Brain microvascular endothelial cell (primary cell): ENCODE data around the gene SLC15A2.

Experiments
- DNase-seq: peaks from one replicate; pipeline ENCODE4 v3.0.0-alpha.2; 2020
- H3K27ac ChIP-seq: fragments of 250-450 bp; sonication (Bioruptor Pico); 2 replicates; pipeline ENCODE4 v1.5.1; 2020; ENCODE audit warnings: mild to moderate bottlenecking, moderate library complexity
- H3K27me3 ChIP-seq: fragments of 250-450 bp; sonication (Bioruptor Pico); replicated peaks from 2 replicates; pipeline ENCODE4 v1.5.1; 2020; ENCODE audit warnings: mild to moderate bottlenecking
- H3K36me3 ChIP-seq: fragments of 250-450 bp; sonication (Bioruptor Pico); replicated peaks from 2 replicates; pipeline ENCODE4 v1.5.1; 2020; ENCODE audit warnings: mild to moderate bottlenecking
- H3K4me3 ChIP-seq: 2 replicates; pipeline ENCODE4 v1.5.1; 2011; ENCODE audit warnings: low read depth, mild to moderate bottlenecking, control low read depth, low read length, moderate library complexity
- in situ Hi-C: cut with HindIII; loops from 2 replicates; pipeline ENCODE4 v1.10.0; 2017; ENCODE audit warnings: low sequenced_read_pairs, low pct_ligation_motif_present
- TF ChIP-seq, protein P1 (sequence below): IDR thresholded peaks from 2 replicates; pipeline ENCODE4 v1.5.1; 2011; ENCODE audit warnings: low read depth, mild to moderate bottlenecking, moderate library complexity, low read length, control low read depth, inconsistent platforms; ENCODE audit errors: missing control alignments

SLC15A2 gene

DNA sequence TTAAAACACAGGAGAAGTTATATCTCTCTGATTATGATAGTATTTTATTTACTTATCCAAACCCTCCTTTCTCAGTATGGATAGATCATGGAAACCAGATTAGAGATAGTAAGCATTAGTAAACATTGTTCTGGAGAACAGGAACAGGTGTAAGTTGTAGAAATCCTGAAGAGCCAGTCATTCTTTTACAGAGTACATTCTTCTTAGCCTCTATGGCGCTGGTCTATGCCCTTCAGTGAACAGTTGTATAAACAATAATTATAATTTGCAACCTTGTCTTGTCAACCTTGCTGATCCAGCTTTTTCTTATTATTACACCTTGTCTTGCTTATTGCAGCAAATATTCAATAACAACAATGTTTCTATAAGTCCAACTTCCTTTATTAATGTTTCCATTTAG, 47.4 kb downstream of the SLC15A2 start:
- in situ Hi-C loops: no loop called here
- Histone ChIP-seq H3K27ac (no peak overlapping the region), H3K36me3 (no peaks in the 10 kb centered on the region)

DNA sequence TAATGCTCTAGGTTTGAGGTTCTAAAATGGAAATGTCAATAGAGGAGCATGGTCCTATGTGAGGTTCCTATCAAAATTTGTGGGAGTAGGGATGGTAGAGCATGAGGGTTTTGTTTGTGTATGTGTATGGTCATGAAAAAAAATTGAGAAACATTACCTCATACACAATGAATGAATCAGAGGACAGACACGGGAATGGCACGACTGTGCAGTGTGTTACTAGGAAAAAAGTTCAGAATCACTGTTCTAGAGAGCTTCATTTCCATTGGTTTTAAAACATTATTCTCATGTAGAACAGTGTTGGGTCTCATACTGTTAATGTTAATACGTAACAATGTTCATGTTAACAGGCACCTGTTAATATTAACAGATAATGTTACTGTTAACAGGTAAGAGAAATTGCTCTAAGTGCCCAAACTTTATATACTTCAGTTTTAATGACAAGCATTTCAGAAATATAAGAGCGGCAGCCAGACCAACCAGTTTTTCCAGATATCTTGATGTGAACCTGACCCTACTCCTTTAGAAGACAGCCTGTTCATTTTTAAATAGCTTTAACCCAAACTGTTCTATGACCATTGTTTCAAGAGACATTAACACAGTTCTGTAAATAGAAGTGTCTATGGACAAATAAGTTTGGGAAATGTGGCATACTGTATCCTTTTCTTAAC, 48.0 kb downstream of the SLC15A2 start:
- in situ Hi-C loops: no loop called here
- TF ChIP-seq, protein P1, sequence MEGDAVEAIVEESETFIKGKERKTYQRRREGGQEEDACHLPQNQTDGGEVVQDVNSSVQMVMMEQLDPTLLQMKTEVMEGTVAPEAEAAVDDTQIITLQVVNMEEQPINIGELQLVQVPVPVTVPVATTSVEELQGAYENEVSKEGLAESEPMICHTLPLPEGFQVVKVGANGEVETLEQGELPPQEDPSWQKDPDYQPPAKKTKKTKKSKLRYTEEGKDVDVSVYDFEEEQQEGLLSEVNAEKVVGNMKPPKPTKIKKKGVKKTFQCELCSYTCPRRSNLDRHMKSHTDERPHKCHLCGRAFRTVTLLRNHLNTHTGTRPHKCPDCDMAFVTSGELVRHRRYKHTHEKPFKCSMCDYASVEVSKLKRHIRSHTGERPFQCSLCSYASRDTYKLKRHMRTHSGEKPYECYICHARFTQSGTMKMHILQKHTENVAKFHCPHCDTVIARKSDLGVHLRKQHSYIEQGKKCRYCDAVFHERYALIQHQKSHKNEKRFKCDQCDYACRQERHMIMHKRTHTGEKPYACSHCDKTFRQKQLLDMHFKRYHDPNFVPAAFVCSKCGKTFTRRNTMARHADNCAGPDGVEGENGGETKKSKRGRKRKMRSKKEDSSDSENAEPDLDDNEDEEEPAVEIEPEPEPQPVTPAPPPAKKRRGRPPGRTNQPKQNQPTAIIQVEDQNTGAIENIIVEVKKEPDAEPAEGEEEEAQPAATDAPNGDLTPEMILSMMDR: no peak
- Histone ChIP-seq H3K27me3 (no peaks in the 10 kb centered on the region), H3K36me3 (no peaks in the 10 kb centered on the region), H3K27ac (no peak overlapping the region), H3K4me3 (no peak overlapping the region)
- DNase-seq: no peak

More for the DNA sequence above, 47.4 kb downstream of the SLC15A2 start:
- DNase-seq: no peak
- Histone ChIP-seq H3K27me3 (no peaks in the 10 kb centered on the region), H3K4me3 (no peak overlapping the region)
- TF ChIP-seq, protein P1: no peak

DNA sequence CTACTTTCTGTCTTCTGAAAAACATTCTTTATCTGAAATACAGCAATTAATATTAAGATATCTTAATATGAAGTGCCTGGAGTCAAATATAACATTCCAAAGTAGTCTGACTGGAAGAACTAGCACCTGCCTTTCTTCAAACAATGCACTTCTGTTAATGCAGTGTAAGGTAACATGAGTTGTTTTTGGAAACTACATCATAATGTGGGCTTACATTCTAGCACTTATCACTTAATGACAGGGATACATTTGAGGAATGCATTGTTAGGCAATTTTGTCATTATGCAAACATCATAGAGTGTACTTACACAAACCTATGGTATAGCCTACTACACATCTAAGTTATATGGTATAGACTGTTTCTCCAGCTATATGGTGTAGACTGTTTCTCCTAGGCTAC, 49.2 kb downstream of the SLC15A2 start:
- TF ChIP-seq, protein P1: no peak
- Histone ChIP-seq H3K27ac (no peak overlapping the region), H3K27me3 (no peaks in the 10 kb centered on the region), H3K4me3 (no peak overlapping the region), H3K36me3 (no peaks in the 10 kb centered on the region)
- DNase-seq: no peak
- in situ Hi-C loops: no loop called here

DNA sequence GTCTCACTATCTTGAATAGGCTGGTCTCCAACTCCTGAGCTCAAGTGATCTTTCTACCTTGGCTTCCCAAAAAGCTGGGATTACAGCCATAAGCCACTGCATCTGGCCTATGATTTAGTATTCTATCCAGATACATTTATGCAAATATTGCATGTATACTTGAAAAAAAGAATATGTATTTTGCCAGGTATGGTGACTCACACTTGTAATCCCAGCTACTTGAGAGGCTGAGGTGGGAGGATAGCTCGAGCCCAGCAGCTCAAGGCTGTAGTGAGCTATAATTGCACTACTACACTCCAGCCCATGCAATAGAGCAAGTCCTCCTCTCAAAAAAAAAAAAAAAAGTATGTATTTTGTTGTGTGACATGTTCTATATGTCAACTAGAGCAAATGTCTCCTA, 54.4 kb downstream of the SLC15A2 start:
- H3K27me3 ChIP-seq: no peaks in the 10 kb centered on the region
- no peak overlapping the region for H3K4me3 ChIP-seq
- no peaks in the 10 kb centered on the region for H3K36me3 ChIP-seq
- no peak for DNase-seq
- TF ChIP-seq, protein P1: no peak
- no peak overlapping the region for H3K27ac ChIP-seq
- in situ Hi-C loops: no loop called here

DNA sequence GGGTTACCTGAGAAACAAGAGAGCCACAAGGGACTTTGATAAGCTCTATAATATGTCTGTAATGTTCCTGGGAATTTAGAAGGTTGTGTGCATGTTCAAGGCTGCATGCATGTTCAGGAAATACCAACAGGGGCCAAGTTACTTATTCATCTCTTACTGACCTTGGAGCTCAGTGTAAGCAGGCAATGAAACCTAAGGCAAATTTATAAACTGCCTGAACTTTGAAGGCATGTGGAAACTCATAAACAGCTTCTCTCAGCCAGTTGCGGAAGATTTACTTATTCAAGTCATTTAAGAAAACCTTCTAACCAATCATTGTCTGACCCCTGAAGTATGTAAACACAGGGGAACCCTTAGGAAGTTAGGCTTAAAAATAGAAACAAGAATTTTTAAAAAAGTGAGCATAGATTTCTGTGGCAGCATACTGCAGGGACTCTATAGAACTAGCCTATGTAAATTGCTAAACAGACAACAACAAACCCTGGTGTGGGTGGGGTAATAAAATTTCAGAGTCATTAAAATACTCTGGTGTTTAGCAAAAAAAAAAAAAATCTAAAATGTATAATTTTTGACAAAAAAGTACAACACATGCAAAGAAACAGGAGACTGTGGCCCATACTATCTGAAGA, 57.2 kb downstream of the SLC15A2 start:
- TF ChIP-seq, protein P1: no peak
- H3K27ac ChIP-seq: no peak overlapping the region
- H3K36me3 ChIP-seq: no peaks in the 10 kb centered on the region
- DNase-seq: no peak
- in situ Hi-C loops: no loop called here
- no peaks in the 10 kb centered on the region for H3K27me3 ChIP-seq
- H3K4me3 ChIP-seq: no peak overlapping the region
